Fibroblast of villous mesenchyme (primary cell): ENCODE results near the gene RUNX1. TPM values are rescaled to one million over a fixed set of nuclear protein-coding genes. Genes with fewer than 3 reads are reported as not detected.

Source experiments
- DNase-seq: peaks from one replicate; pipeline ENCODE4 v3.0.0-alpha.2; 2010; ENCODE audit warnings: low read depth
- H3K4me3 ChIP-seq: 2 replicates; pipeline ENCODE4 v1.5.1; 2011; ENCODE audit warnings: low read depth, mild to moderate bottlenecking, low read length
- CTCF ChIP-seq: IDR thresholded peaks from 2 replicates; pipeline ENCODE4 v1.5.1; 2012; ENCODE audit warnings: low read depth, mild to moderate bottlenecking, low read length; ENCODE audit not compliant: insufficient read depth
- total RNA-seq: library from RNA; depleted of rRNA; stranded (reverse); fragments of >200 nt; gene quantifications from 2 replicates; pipeline ENCODE4 v1.2.3, GENCODE V29; 2012

RUNX1 gene
- total RNA-seq, result 21.6 and 37.4 TPM in 2 replicates

GRCh38 chr21:35048706-35049617 is at the start of gene RUNX1:
TSS of gene RUNX1 (minus strand) at chr21:35049302.
- peak within 1 kb of the TSS; percentile 13 for H3K4me3 ChIP-seq
- TF ChIP-seq CTCF, result no peak
- DNase-seq, result peak; percentile 41

- TF ChIP-seq CTCF, result no peak
- no peak overlapping the region for H3K4me3 ChIP-seq
- DNase-seq, result peak; percentile 13
These were observed 48.4 kb upstream of the RUNX1 start for GRCh38 chr21:35097525-35097924.

- H3K4me3 ChIP-seq, result no peak overlapping the region
- no peak for TF ChIP-seq CTCF
- no peak for DNase-seq
These were observed 47.9 kb upstream of the RUNX1 start for GRCh38 chr21:35096959-35097358.

- DNase-seq, result peak; percentile 8
- TF ChIP-seq CTCF, result no peak
- H3K4me3 ChIP-seq, result no peak overlapping the region
These were observed 46.8 kb upstream of the RUNX1 start for GRCh38 chr21:35095859-35096291.

- no peak for DNase-seq
- H3K4me3 ChIP-seq, result no peak overlapping the region
- no peak for TF ChIP-seq CTCF
These were observed 44.4 kb upstream of the RUNX1 start for GRCh38 chr21:35093514-35093913.

GRCh38 chr21:35091496-35091895 is 42.4 kb upstream of the RUNX1 start:
- no peak for DNase-seq
- TF ChIP-seq CTCF, result no peak

More at GRCh38 chr21:35091496-35091895, 42.4 kb upstream of the RUNX1 start:
- H3K4me3 ChIP-seq, result no peak overlapping the region
